Esophagus squamous epithelium (tissue), 5 donors: ENCODE results near the gene OGN. TPM values are rescaled to one million over a fixed set of nuclear protein-coding genes. Genes with fewer than 3 reads are reported as not detected.

Experiments
- DNase-seq: peaks from one replicate; lab custom pipeline; 2025; lab: John Stamatoyannopoulos, UW
- H3K27ac ChIP-seq, 4 donors: fragments of 200-600 bp; sonication (generic); one replicate each; pipeline ENCODE4 v1.5.1; 2016 to 2019; ENCODE audit warnings: mild to moderate bottlenecking in 1 of 4
- H3K27me3 ChIP-seq, 4 donors: fragments of 200-600 bp; sonication (generic); 1 replicate in 3 of 4; 2 replicates in 1 of 4; pipeline versions ENCODE4 v1.5.1 to v1.6.0; 2017 to 2021; ENCODE audit warnings: antibody characterized with exemption in 1 of 4
- H3K36me3 ChIP-seq, 3 donors: fragments of 200-600 bp; sonication (generic); one replicate each; pipeline ENCODE4 v1.5.1; 2016 to 2019
- H3K4me1 ChIP-seq, 3 donors: fragments of 200-600 bp; sonication (generic); one replicate each; pipeline ENCODE4 v1.5.1; 2017 to 2019
- H3K4me3 ChIP-seq, 4 donors: fragments of 200-600 bp; sonication (generic); 1 replicate in 3 of 4; 2 replicates in 1 of 4; pipeline ENCODE4 v1.5.1; 2016 to 2019; ENCODE audit warnings: mild to moderate bottlenecking in 2 of 4, moderate library complexity in 1 of 4
- H3K9me3 ChIP-seq, 3 donors: fragments of 200-600 bp; sonication (generic); one replicate each; pipeline ENCODE4 v1.5.1; 2016 to 2019
- CTCF ChIP-seq, 6 experiments: fragments of 450-650 bp in 4 of 6; fragments of 200-600 bp in 2 of 6; sonication (generic) in 2 of 6; IDR thresholded peaks; one replicate each; pipeline ENCODE4 v1.5.1; 2016 to 2019; ENCODE audit warnings: antibody characterized with exemption in 6 of 6, mild to moderate bottlenecking in 4 of 6, moderate library complexity in 4 of 6
- POLR2A ChIP-seq, 4 donors: fragments of 450-650 bp; IDR thresholded peaks; one replicate each; pipeline ENCODE4 v1.6.1; 2017; ENCODE audit warnings: antibody characterized with exemption in 4 of 4, mild to moderate bottlenecking in 4 of 4, moderate library complexity in 3 of 4
- WGBS, 2 donors: methylation state at CpG; one replicate each; pipeline ENCODE4 v1.1.5; 2018; 5-methylcytosine and 5-hydroxymethylcytosine counted together
- intact Hi-C: fragments of 100-400 bp; cut with DNase I; formaldehyde crosslinking; loops from one replicate; pipeline ENCODE4 v1.15.0; 2022
- total RNA-seq, 4 donors: library from RNA; depleted of rRNA; stranded (reverse); fragments of >200 nt; gene quantifications; one replicate each; pipeline ENCODE4 v1.1.0, GENCODE V29; 2016
- donor health status: DM: yes; HTN: yes; CAD: no.

OGN gene
- total RNA-seq, 4 donors from 2014 or later: 0.76 to 23.3 (median 3.1) TPM

- Histone ChIP-seq H3K9me3 (no peaks in the 10 kb centered on the region), H3K4me1 (peaks cover 0 to 16% (median 0%) of the 10 kb centered on the region in 3 donors), H3K27ac (peak overlapping the region in 3 of 4 donors; percentile 2 to 61 (median 10)), H3K4me3 (peak overlapping the region in 2 of 4 donors; percentile 10 to 48), H3K27me3 (no peaks in the 10 kb centered on the region), H3K36me3 (no peaks in the 10 kb centered on the region)
- WGBS, 2 donors: 46 to 54% methylated on average over 3 of the region's 3 CpGs
- TF ChIP-seq CTCF (IDR thresholded peaks at IDR 0.05) (no peak), POLR2A (IDR thresholded peaks at IDR 0.05) (peak in 1 of 4 donors; percentile 12)
- intact Hi-C loops: no loop called here
- DNase-seq: peak; percentile 8
Observed at GRCh38 chr9:92406477-92406876, 2.1 kb upstream of the OGN start.

DNA sequence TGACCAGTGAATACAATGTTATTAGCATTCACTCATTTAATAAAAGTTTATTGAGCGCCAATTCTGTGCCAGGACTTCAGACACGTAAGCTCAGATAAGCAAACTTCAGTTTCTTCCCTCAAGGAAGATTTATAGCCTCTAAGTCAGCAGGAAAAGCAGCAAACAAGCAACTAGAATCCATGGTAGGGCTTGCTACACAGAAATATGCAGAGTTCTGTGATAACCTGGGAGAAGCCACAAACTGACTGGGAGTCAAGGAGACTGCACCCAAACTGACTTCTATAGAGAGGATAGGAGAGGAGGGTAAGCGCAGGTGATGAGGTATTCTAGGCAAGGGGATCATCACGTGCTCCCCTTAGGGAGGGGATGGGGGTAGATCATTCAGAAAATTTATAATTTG lies 1.4 kb upstream of the OGN start:
- intact Hi-C loops: no loop called here
- H3K27me3 ChIP-seq: no peaks in the 10 kb centered on the region
- TF ChIP-seq CTCF (IDR thresholded peaks at IDR 0.05) (no peak), POLR2A (IDR thresholded peaks at IDR 0.05) (no peak)
- 72 to 82% methylated on average over 4 of the region's 4 CpGs for WGBS, 2 donors
- no peaks in the 10 kb centered on the region for H3K36me3 ChIP-seq
- DNase-seq: no peak
- no peaks in the 10 kb centered on the region for H3K9me3 ChIP-seq
- H3K4me3 ChIP-seq: peak overlapping the region in 1 of 4 donors; percentile 48
- peaks cover 0 to 16% (median 0%) of the 10 kb centered on the region in 3 donors for H3K4me1 ChIP-seq
- H3K27ac ChIP-seq: peak overlapping the region in 2 of 4 donors; percentile 10 to 61

DNA sequence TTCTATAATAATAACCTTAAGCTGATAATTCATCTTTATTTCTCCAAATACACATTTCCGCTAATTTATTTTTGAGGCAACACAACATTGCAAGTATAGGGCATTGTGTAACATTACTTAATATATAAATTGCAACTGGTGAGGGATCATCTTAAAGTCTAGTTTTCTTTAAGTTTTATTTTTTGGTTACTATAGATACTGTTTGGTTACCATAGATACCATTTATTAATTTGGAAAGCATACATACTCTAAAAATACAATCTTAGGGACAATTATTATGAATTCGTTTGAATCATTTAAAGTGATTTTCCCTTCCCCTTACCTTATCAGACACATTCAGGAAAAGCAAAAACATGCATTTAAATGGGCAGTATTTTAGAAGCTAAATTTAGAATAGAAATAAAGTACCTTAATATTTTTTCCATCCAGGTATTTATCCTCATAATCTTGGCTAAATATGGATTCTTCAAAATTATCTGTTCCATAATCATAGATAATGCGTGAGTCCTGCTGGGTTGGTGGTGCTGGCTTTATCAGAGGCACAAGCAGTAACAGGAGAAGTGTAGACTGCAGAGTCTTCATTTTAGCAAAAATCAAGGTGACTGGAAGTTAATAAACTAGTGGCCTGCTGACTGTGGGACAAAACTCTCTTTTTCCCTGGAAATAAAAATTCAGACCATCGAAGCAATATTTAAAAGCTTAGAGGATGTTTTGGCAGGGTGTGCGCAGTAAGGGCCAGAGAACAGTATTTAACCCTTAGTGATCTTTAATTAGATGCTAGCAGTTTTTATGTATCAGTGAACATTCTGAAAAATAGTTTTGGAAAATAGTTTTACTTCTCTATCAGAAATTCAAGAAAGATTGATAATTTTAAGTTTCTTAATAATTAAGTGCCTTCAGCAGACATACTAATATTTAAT lies 1.3 kb downstream of the OGN start:
- no peak for DNase-seq
- WGBS, 2 donors: 61 to 70% methylated on average over 5 of the region's 5 CpGs
- H3K27me3 ChIP-seq: no peaks in the 10 kb centered on the region
- no peak for TF ChIP-seq POLR2A (IDR thresholded peaks at IDR 0.05)
- TF ChIP-seq CTCF (IDR thresholded peaks at IDR 0.05): no peak
- intact Hi-C loops: no loop called here
- peak overlapping the region in 2 of 4 donors; percentile 21 to 29 for H3K4me3 ChIP-seq
- peak overlapping the region in 1 of 4 donors; percentile 20 for H3K27ac ChIP-seq
- H3K36me3 ChIP-seq: no peaks in the 10 kb centered on the region
- no peaks in the 10 kb centered on the region for H3K9me3 ChIP-seq
- peaks cover 0 to 16% (median 0%) of the 10 kb centered on the region in 3 donors for H3K4me1 ChIP-seq

GRCh38 chr9:92402360-92402759 lies 2.0 kb downstream of the OGN start:
- no peak for DNase-seq
- H3K27ac ChIP-seq: no peak overlapping the region
- H3K9me3 ChIP-seq: no peaks in the 10 kb centered on the region
- intact Hi-C loops: no loop called here
- peaks cover 0 to 16% (median 0%) of the 10 kb centered on the region in 3 donors for H3K4me1 ChIP-seq
- WGBS, 2 donors: 40 to 48% methylated on average over 1 of the region's 1 CpG
- no peaks in the 10 kb centered on the region for H3K27me3 ChIP-seq
- H3K36me3 ChIP-seq: no peaks in the 10 kb centered on the region
- TF ChIP-seq POLR2A (IDR thresholded peaks at IDR 0.05): no peak
- TF ChIP-seq CTCF (IDR thresholded peaks at IDR 0.05): no peak
- no peak overlapping the region for H3K4me3 ChIP-seq

DNA sequence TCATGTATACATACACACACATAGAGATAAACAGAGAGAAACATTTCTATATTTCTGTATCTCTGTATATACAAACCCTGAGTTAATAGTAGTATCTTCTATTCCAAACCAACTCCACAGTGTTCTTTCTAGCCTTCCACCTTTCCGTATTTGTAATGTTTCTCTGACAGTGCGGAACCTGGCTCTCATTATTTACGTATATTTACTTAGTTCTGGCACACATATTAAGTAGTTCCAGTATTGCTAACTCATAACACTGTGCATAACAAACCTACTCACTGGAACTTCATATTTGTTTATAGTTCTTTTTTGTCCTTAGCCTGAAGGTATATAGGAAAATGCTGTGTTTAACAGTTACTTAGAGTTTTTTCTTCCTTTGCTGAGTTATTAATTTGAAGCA lies 6.5 kb downstream of the OGN start:
- no peak for DNase-seq

More for the DNA sequence above, 6.5 kb downstream of the OGN start:
- peaks cover 0 to 9% (median 0%) of the 10 kb centered on the region in 3 donors for H3K4me1 ChIP-seq
- peaks cover 0 to 6% (median 0%) of the 10 kb centered on the region in 3 donors for H3K36me3 ChIP-seq
- H3K27ac ChIP-seq: no peak overlapping the region
- no peak for TF ChIP-seq CTCF (IDR thresholded peaks at IDR 0.05)
- TF ChIP-seq POLR2A (IDR thresholded peaks at IDR 0.05): no peak
- H3K9me3 ChIP-seq: no peaks in the 10 kb centered on the region
- intact Hi-C loops: no loop called here
- 80 to 95% methylated on average over 3 of the region's 3 CpGs for WGBS, 2 donors
- no peak overlapping the region for H3K4me3 ChIP-seq
- no peaks in the 10 kb centered on the region for H3K27me3 ChIP-seq
